Measurements from ENCODE around the gene GABARAP.

GABARAP gene

GRCh38 chr17:7234083-7234951 is 7.9 kb downstream of the GABARAP start, which contains the start of gene DVL2 (continued):
- TF ChIP-seq HIC1 (tag by site-specific recombination; IDR thresholded peaks at IDR 0.05) (no peak; the same call in 1 of the 2 replicates), KLF10 (tag by site-specific recombination; IDR thresholded peaks at IDR 0.05) (peak; percentile 94), ZNF621 (tag by site-specific recombination; IDR thresholded peaks at IDR 0.05) (no peak), ZNF768 (tag by site-specific recombination; IDR thresholded peaks at IDR 0.05) (no peak), ZNF596 (tag by site-specific recombination; IDR thresholded peaks at IDR 0.05) (no peak), ZNF777 (tag by site-specific recombination; IDR thresholded peaks at IDR 0.05; ENCODE audit: borderline replicate concordance) (no peak), HOXD13 (CRISPR knock-in tag; IDR thresholded peaks at IDR 0.05; ENCODE audit: borderline replicate concordance) (no peak), ZNF274 (IDR thresholded peaks at IDR 0.05; ENCODE audit: low read length) (no peak), ZNF274 (tag by site-specific recombination; IDR thresholded peaks at IDR 0.05; ENCODE audit: borderline replicate concordance) (no peak), ZFP37 (tag by site-specific recombination; IDR thresholded peaks at IDR 0.05) (peak; percentile 72; the same call in 1 of the 2 replicates), ZNF239 (tag by site-specific recombination; IDR thresholded peaks at IDR 0.05) (0 out of 2 replicates have a peak, but pooled peaks have one; percentile 61), ZNF155 (tag by site-specific recombination; IDR thresholded peaks at IDR 0.05) (no peak), SP7 (tag by site-specific recombination; IDR thresholded peaks at IDR 0.05) (peak; percentile 91), ZBTB11 (tag by site-specific recombination; conservative IDR thresholded peaks at IDR 0.05; ENCODE audit: low read depth) (peak; percentile 21), ZNF776 (tag by site-specific recombination; IDR thresholded peaks at IDR 0.05; ENCODE audit: borderline replicate concordance) (no peak), ZNF266 (tag by site-specific recombination; IDR thresholded peaks at IDR 0.05; ENCODE audit: low read depth) (no peak), ZNF114 (tag by site-specific recombination; IDR thresholded peaks at IDR 0.05) (no peak), ZFHX2 (tag by site-specific recombination; conservative IDR thresholded peaks at IDR 0.05) (peak; percentile 98), ZNF19 (tag by site-specific recombination; IDR thresholded peaks at IDR 0.05; ENCODE audit: low read depth) (0 out of 2 replicates have a peak, but pooled peaks have one; percentile 73), ZNF544 (tag by site-specific recombination; IDR thresholded peaks at IDR 0.05) (no peak), ZSCAN23 (tag by site-specific recombination; IDR thresholded peaks at IDR 0.05) (0 out of 2 replicates have a peak, but pooled peaks have one; percentile 57), ZNF837 (tag by site-specific recombination; IDR thresholded peaks at IDR 0.05) (0 out of 2 replicates have a peak, but pooled peaks have one; percentile 25), ZNF37A (tag by site-specific recombination; IDR thresholded peaks at IDR 0.05) (0 out of 2 replicates have a peak, but pooled peaks have one; percentile 46), ZNF76 (tag by site-specific recombination; IDR thresholded peaks at IDR 0.05; ENCODE audit: borderline replicate concordance, low read depth) (peak; percentile 77; the same call in 1 of the 2 replicates), SP3 (tag by site-specific recombination; IDR thresholded peaks at IDR 0.05) (peak; percentile 97), MYNN (tag by site-specific recombination; IDR thresholded peaks at IDR 0.05; ENCODE audit: borderline replicate concordance) (peak; percentile 68; the same call in 1 of the 2 replicates), ZNF629 (tag by site-specific recombination; IDR thresholded peaks at IDR 0.05) (peak; percentile 83), ZNF132 (tag by site-specific recombination; IDR thresholded peaks at IDR 0.05; ENCODE audit: borderline replicate concordance) (no peak), SP2 (tag by site-specific recombination; IDR thresholded peaks at IDR 0.05) (peak; percentile 88), ZNF416 (tag by site-specific recombination; IDR thresholded peaks at IDR 0.05) (no peak), ZNF610 (tag by site-specific recombination; IDR thresholded peaks at IDR 0.05; ENCODE audit: borderline replicate concordance) (peak; percentile 92)
- TF ChIP-seq, protein P1, sequence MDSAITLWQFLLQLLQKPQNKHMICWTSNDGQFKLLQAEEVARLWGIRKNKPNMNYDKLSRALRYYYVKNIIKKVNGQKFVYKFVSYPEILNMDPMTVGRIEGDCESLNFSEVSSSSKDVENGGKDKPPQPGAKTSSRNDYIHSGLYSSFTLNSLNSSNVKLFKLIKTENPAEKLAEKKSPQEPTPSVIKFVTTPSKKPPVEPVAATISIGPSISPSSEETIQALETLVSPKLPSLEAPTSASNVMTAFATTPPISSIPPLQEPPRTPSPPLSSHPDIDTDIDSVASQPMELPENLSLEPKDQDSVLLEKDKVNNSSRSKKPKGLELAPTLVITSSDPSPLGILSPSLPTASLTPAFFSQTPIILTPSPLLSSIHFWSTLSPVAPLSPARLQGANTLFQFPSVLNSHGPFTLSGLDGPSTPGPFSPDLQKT (IDR thresholded peaks at IDR 0.05; ENCODE audit: borderline replicate concordance, low read depth, low read length) = no peak
- TF ChIP-seq, protein P2, sequence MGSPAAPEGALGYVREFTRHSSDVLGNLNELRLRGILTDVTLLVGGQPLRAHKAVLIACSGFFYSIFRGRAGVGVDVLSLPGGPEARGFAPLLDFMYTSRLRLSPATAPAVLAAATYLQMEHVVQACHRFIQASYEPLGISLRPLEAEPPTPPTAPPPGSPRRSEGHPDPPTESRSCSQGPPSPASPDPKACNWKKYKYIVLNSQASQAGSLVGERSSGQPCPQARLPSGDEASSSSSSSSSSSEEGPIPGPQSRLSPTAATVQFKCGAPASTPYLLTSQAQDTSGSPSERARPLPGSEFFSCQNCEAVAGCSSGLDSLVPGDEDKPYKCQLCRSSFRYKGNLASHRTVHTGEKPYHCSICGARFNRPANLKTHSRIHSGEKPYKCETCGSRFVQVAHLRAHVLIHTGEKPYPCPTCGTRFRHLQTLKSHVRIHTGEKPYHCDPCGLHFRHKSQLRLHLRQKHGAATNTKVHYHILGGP (tag by site-specific recombination; IDR thresholded peaks at IDR 0.05) = no peak
